ENCODE results near the gene GASK1A.

- TF ChIP-seq, protein P1, sequence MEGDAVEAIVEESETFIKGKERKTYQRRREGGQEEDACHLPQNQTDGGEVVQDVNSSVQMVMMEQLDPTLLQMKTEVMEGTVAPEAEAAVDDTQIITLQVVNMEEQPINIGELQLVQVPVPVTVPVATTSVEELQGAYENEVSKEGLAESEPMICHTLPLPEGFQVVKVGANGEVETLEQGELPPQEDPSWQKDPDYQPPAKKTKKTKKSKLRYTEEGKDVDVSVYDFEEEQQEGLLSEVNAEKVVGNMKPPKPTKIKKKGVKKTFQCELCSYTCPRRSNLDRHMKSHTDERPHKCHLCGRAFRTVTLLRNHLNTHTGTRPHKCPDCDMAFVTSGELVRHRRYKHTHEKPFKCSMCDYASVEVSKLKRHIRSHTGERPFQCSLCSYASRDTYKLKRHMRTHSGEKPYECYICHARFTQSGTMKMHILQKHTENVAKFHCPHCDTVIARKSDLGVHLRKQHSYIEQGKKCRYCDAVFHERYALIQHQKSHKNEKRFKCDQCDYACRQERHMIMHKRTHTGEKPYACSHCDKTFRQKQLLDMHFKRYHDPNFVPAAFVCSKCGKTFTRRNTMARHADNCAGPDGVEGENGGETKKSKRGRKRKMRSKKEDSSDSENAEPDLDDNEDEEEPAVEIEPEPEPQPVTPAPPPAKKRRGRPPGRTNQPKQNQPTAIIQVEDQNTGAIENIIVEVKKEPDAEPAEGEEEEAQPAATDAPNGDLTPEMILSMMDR (IDR thresholded peaks at IDR 0.05; ENCODE audit: borderline replicate concordance, extremely low read depth, low read length, poor library complexity, severe bottlenecking) = no peak
- no peak for TF ChIP-seq EZH2 (IDR thresholded peaks at IDR 0.05; ENCODE audit: borderline replicate concordance, low read depth, low read length, severe bottlenecking)
These were observed 84.0 kb downstream of the GASK1A start for GRCh38 chr3:43063114-43063513.
